Activated naive CD4-positive, alpha-beta T cell treated with Interleukin-2 at 50 U/mL for 16 hours (primary cell): ENCODE measurements around the gene CRYBG2.
"Not testable (repeated sequence)": the region's sequence is repeated elsewhere in the genome, so short reads cannot be mapped to it uniquely, and the experiment has no call there.

ENCODE experiments used
- DNase-seq: peaks from one replicate; pipeline ENCODE4 v3.0.0-alpha.2; 2020

CRYBG2 gene, protein sequence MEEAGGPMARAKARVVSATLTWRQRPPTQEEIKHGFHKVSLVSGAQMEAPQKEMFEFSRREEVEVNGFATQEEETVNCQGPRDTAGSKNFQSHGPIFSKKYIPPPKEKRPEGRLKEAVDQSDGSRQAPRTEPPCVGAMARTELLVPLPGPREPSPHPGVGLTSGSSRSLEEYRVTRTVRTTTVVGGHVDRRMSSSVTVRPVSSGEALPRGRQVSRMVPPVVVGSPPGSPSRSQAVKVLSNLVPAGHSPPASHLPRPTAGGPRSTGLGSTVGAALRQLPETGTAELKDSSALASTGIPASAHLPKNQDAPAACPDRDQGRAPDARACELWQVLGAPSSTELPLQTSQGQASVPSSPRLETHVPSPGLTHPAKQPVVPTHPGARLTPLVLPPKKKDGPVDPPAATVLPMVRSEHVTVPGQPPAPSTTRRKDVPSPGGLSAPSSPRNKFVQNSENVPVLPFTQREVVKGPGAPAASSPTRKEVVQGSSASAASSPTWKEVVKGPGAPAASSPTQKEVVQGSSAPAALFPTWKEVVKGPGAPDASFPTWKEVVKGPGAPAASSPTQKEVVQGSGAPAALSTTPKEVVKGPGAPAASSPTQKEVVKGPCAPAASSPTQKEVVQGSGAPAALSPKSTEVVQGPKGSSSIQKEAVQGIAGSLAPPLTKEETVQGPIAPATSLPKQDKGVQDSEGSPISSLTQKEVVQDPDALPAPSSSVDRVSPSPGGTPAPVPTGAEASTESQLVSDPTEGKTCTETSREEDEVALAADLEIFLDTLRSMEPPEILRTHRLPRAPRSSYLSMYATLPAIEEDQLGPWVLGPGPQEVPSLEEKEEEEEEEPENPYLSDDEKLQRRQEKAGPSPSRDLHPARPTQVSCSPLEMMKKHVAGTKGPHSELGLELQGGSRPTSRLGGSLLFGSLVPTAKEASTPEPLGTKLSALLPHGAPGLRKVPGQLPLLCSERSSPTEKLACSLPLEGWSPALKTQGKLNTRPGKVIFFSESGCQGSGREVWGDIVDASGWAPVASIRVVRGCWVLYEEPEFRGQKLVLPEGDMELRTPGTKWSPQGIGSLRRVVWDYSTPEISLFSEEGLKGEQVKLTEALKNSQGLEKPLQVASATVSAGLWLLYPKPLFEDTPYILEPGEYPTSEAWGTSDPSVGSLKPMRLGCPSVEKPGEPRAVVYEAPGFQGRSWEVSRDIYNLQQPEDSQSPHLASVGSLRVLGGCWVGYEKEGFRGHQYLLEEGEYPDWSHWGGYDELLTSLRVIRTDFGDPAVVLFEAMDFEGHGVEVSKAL (N-terminal part only)

DNA sequence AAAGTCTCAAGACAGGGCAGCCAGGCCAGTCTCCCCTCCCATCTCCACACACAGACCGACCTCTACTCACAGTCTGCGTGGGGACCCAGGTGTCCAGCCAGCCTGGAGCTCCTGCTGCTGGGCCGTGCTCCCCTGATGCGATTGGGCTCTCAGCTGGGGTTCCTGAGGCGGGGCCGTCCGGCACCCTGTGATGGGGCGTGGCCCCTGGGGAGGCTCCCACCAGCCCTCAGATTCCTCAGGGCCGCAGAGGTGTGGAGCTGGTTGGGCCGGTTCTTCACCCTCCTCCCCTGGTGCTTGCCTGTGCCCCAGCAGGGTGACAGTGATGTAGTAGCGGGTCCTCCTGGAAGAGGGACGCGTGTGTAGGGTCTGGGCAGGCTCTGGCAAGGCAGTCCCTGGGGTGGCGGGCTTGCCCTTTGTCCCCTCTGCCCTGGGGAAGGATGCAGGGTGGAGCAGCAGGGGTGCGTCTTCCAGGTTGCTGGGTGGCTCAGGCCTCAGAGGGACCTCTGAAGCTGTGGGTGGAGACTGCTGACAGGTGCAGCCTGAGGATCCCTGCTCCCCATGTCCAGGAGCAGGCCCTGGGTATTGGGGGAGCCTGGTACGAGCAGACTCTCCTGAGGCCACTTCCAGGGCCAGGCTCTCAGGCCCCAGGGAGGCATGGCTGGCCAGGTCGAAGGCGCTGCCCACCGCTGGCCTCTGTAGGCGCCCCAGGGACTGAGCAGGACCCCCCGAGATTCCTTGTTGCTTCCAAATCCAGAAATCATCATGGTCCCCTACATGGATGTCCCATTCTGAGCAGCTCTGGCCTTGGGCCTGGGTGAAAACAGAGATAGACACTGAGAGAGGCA is at the start of gene CRYBG2:
Gene CRYBG2, minus strand, starts transcription at position 155 of the 845 bp plus-strand sequence. CDS start 7,473 bp downstream, outside the sequence.
- no peak for DNase-seq

DNA sequence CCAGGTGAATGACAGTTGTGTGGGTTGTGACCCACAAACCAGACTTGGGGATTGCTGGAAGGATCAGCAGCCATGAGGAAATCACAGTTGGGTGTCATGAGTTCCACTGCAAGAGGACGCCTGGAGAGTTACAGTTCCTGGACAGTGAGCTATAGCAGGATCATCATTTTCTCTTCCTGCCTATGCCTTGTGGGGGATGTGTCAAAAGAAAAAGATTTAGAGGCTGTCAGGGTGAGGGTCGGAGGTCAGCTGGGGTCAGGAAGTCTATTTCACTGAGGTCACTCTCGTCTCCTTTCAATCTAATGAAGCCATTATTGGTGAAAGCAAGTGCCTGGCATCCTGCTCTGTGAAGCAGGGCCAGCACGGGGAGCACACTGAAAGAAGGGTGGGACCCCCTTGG is 49.7 kb upstream of the CRYBG2 start:
- no peak for DNase-seq

DNA sequence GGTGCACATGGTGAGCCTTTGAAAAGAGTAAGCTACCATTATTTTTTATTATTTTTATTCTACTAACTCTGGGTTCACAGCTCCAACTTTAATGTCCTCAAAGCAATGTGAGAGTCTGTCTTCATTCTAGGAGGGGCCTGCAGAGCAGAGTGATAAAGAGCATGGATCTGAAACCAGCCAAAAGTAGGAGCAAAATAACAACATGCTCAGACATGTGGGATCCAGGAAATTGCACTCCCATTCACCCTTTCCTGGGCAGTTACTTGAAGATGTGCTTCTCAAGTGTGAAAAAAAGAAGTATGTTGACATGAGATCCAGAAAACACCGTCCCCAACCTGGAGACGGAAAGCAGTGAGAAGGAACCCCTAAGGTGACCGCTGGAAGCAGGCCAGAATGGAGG is 48.0 kb upstream of the CRYBG2 start:
- no peak for DNase-seq

DNA sequence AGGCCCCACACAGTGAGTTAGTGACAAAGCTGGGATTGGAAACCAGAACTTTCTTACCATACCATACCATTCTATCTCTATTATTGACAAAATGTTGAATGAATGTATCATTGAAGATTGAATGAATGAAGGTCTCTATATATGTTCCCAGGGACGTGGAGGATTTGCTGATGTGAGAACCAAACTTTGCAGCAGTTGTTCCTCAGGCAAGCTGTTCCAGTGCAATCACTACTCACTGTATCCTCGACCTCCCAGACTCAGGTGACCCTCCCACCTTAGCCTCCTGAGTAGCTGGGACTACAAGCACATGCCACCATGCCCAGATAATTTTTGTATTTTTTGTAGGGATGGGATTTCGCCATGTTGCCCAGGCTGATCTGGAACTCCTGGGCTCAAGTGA is 45.1 kb upstream of the CRYBG2 start:
- DNase-seq = no peak

DNA sequence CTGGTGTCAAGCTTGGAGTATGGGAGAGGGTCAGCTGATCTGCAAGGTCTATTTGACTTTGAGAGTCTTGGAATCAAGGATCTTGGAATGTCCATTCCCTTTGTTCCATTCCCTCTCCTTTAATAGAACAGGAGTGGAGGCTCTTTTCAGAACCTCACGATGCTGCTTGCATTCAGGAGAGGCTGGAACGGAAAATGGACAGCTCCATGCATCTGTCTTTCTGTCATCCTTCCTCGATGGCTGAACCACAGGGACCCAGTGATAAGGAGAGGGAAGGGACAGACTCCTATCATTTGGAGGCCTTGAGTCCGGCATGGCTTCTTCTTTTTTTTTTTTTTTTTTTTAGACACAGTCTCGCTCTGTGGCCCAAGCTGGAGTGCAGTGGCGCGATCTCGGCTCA is 41.8 kb upstream of the CRYBG2 start:
- no peak for DNase-seq

DNA sequence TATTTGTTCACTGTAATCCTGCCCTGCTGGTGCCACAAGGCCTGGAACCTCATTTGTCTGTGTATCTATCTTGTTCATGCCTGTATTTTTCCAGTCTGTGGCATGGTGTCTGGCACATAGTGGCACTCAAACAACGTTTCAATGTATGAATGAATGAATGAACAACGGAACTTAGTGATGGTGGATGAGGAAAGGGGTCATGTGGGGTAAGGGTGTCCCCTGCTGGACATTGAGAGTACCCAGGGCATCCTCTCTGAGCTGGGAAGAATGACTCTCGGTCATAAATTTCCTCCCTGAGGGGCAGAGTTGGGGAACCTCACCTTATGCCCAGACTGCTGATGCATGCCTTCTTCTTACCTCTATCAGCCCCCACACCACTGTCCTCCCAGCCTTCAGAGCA is 37.5 kb upstream of the CRYBG2 start:
- DNase-seq = peak; percentile 41

DNA sequence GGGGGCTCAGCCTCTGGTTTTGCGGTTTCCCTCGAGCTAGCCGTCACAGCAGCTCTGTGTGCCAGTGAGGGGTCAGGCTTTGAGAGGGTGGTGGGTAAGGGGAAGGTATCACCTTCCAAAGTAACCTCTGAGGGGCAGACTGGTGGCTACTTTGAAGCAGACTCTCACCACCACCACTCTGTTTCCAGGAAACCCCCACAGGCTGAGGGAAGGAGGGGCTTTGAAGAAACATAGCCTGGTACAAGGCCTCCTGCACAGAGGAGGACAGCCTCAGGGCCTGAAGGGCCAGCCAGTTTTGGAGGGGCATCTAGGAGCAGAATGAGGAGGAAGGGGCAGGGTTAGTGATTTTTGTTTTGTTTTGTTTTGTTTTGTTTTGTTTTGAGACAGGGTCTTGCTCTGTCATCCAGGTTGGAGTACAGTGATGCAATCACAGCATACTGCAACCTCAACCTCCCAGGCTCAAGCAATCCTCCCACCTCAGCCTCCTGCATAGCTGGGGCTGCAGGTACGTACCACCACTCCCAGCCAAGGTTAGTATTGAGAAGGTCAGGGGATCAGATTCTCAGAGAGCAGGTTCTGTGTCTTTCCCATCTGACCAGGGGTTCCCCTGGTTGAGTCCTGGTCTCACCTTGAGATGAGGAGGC is 35.8 kb upstream of the CRYBG2 start:
- no peak for DNase-seq

DNA sequence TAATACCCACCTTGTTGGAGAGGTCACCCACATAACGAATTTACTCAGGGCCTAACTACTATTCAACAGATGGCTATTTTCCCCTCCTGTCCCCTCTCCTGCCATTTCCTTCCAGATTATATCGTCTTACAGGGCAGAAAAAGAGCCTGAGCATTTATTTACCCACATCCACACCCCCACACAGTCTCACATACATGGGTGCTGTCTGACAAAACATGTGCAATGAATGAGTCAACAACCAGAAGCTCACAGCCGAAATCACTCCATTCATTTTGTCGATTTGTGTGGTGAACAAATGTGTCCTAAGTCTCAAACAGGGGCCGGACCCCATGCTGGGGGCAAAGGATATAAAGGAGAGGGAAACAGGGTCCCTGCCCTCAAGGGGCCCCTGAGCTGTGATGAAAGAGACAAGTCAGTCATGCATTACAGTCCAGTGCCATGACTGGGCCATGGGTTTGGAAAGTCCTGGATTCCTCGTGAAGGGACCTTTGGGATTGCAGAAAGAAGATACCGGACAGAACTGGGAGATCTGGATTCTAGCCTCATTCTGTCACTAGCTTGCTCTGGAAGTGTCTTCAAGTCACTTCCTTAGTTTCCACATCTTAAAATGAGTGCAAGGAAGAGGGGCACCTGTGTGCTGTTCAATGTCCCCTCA is 35.0 kb upstream of the CRYBG2 start:
- DNase-seq = no peak

DNA sequence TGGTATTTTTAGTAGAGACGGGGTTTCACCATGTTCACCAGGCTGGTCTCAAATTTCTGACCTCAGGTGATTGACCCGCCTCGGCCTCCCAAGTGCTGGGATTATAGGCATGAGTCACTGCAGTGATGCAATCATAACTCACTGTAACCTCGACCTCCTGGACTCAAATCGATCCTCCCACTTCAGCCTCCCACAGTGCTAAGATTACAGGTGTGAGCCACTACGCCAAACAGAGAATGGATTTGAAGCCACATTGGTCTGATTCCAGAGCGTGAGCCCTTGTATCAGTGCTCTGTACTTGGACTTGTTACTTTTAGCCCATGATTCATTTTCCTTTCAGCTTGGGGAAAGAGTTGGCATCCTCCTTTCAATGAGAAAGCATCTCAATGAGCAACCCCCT is 33.5 kb upstream of the CRYBG2 start:
- no peak for DNase-seq

DNA sequence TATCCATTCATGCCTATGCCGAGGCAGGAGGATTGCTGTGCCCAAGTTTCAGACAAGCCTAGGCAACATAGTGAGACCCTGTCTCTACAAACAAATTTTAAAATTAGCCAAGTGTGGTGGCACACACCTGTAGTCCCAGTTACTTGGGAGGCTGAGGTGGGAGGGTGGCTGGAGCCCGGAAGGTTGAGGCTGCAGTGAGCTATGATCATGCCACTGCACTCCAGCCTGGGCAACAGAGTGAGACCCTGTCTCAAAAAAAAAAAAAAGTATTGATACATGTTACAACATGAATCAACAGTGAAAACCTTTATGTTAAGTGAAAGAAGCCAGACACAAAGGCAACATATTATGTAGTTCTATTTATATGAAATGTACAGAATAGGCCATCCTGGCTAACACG is 31.1 kb upstream of the CRYBG2 start:
- not testable (repeated sequence) for DNase-seq

DNA sequence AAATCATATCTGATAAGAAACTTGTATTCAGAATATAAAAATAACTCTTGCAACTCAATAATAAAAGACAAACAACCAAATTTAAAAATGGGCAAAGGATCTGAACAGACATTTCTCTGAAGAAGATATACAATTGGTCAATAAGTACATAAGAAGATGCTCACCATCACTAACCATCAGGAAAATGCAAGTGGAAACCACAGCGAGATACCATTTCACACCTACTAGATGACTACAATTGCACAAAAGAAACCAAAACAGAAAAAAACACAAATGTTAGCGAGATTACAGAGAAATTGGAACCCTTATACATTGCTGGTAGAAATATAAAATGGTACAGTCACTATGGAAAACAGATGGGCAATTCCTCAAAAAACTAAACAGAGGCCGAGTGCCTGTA is 30.1 kb upstream of the CRYBG2 start:
- no peak for DNase-seq

DNA sequence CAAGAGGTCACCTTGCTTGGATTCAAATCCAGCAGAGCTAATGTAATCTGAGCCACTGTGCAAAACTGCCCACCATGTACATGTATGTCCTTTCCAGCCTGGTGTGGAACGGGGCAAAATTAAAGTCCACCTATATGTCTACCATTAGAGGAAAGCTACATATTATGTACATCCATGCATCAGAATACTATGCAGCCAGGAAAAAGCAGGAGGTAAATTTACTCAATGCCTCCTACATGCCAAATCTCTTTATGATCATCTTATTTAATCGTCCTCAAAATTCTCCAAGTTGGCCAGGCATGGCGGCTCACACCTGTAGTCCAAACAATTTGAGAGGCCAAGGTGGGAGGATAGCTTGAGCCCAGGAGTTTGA is 24.9 kb upstream of the CRYBG2 start:
- no peak for DNase-seq

DNA sequence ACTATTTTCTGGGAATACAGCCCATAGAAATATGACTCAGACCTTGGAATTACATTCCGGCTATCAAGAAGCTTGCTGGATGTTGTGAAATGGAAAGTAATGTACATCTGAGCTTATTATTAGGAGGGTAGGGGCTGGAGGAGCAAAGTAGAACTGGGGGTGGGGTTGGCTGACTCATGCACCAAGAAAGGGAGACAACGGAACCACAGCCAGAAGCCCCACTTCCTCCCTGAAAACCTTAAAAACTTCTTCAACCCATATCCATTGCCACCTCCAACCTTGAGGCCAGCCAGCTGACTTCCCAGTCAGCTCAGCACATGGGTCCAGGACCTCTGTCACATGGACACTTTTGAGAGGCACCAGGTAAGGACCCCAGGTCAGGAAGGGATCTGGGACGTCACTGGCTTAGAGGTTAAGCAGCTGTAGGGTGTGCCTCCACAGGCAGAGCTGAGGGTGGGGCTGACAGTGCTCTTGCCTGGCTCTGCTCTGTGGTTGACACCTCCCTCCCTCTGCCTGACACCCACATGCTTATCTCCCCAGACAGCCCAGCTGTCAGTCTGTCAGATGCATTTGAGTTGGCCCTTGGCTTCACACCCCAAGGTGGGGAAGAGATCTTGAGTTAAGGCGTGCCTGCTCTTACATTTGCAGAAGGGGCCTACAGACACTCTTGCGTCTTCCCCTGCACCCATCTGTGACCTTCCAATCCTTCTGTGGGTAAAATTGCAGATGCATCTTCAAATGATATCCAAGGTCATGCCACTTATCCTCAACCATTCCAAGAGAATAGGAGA is 24.4 kb upstream of the CRYBG2 start:
- peak; percentile 75 for DNase-seq

DNA sequence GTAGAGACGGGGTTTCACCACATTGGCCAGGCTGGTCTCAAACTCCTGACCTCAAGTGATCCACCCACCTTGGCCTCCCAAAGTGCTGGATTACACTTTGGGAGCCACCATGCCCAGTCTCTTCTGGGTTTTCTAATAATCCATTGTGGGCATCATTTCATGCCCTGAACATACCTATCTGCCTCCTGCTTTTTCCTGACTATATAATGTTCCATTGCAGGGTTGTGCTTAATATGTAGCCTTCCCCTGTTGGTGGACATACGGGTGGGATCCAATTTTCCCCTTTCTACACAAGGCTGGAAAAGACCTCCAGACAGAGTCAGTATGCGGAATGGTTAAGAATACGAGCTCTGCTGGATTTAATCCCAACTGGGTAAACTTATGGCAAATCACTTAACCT is 22.1 kb upstream of the CRYBG2 start:
- no peak for DNase-seq

DNA sequence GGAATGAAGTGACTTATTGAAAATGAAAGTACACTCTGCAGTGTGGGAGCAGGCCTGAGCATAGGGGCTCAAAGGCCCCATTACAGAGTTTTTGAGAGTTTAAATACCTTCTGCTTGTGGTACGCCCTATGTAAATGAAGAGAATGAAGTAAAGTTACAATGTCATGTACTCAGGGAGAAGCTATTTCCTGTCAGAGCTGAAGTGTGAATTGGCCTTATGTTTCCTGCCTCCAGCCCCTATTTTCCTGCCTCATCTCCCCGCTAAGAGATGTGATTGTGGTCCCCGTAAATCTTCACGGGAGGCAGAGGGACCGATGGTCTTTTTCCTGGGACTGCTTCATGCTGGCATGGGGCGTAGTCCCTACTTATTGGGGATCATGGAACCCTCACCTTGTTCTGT is 21.2 kb upstream of the CRYBG2 start:
- DNase-seq = no peak

DNA sequence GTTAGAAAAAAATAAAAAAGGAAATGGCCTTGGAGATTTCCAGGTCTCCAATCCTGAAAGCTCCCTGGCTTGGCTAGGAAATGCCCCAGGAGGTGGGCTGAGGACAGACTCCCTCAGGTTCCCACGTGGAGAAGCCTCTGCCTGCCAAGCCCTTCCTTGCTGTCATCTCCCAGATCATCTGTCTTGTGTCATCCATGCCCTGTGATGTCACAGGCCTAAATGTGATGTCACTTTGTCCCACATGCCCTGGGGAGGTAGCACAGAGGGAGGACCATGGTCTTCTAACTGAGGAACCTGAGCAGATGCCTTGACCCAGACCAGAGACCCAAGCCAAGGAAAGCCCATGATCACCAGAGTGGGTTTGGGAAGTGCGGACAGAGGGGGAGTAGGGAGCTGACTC is 20.4 kb upstream of the CRYBG2 start:
- DNase-seq = peak; percentile 17

DNA sequence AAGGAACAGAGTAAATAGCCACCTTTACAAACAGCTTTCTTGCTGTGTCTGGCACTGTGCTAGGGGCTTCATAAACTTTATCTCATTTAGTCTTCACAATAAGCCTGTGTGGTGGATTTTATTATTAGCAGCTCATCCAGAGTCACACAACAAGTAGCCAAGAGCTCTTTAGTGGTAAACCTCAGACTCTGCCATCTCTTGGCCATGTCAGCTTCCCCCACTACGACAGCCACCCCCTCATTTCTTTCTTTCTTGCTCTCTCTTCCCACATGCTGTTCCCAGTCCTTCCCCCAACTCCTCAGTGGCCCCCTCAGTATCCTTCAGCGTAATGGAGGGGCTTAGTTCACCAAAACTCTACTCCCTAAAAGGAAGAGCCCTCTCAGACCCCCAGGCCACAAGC is 19.9 kb upstream of the CRYBG2 start:
- no peak for DNase-seq

DNA sequence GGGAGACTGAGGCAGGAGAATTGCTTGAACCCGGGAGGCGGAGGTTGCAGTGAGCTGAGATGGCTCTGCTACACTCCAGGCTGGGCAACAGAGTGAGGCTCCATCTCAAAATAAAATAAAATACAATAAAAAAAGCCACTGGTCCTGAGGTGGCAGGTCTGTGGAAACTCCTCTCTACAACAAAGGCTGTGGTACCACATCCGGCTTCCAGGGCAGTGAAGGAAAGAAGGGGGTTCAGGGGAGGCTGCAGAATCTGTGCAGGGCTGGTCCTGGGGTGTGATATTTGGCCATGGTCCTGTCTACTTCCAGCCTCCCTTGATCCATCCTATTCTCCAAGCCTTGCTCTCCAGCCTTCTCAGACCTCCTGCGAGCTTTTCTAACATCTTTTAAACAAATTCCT is 19.4 kb upstream of the CRYBG2 start:
- peak; percentile 20 for DNase-seq

DNA sequence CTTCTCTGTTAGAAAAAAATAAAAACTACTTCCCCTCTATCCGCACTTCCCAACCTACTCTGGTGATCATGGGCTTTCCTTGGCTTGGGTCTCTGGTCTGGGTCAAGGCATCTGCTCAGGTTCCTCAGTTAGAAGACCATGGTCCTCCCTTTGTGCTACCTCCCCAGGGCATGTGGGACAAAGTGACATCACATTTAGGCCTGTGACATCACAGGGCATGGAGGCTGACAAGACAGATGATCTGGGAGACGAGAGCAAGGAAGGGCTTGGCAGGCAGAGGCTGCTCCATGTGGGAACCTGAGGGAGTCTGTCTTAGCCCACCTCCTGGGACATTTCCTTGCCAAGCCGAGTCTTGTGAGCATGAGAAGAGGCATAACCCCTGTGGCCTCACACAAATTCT is 18.7 kb upstream of the CRYBG2 start, which contains the start of gene ZNF683:
Gene ZNF683, minus strand, starts transcription at position 140 of the 400 bp plus-strand sequence. CDS start 4,179 bp downstream, outside the sequence.
- not testable (repeated sequence) for DNase-seq

DNA sequence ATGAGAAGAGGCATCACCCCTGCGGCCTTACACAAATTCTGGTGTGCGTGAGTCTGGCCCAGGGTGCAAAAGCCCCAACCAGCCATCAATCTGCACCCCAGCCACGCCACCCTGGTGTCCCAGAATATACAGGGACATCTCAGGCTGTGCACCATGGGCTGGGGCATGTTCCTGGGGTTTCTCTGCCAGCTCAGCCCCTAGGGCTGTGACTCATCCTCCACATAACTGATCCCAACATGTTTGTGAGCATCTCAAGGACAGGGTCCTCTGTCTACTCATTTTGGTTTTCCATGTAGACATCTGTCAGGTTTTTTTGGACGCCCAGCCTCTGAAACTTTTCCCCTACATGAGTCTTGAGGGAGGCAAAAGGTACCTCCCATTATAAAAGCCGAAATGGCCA is 18.1 kb upstream of the CRYBG2 start:
- DNase-seq = no peak
